Thyroid gland (tissue), 4 donors: ENCODE results near the gene CACNB4.

Source experiments
- POLR2A ChIP-seq, 2 donors: fragments of 450-650 bp; IDR thresholded peaks; one replicate each; pipeline ENCODE4 v1.6.1; 2017; ENCODE audit warnings: antibody characterized with exemption in 2 of 2, mild to moderate bottlenecking in 2 of 2, moderate library complexity in 1 of 2
- TF ChIP-seq, protein P1 (sequence below), 6 experiments: fragments of 200-600 bp in 3 of 6; fragments of 450-650 bp in 3 of 6; sonication (generic) in 3 of 6; IDR thresholded peaks; one replicate each; pipeline ENCODE4 v1.5.1; 2016 to 2019; ENCODE audit warnings: antibody characterized with exemption in 6 of 6, mild to moderate bottlenecking in 2 of 6, inconsistent platforms in 1 of 6, moderate library complexity in 1 of 6

DNA sequence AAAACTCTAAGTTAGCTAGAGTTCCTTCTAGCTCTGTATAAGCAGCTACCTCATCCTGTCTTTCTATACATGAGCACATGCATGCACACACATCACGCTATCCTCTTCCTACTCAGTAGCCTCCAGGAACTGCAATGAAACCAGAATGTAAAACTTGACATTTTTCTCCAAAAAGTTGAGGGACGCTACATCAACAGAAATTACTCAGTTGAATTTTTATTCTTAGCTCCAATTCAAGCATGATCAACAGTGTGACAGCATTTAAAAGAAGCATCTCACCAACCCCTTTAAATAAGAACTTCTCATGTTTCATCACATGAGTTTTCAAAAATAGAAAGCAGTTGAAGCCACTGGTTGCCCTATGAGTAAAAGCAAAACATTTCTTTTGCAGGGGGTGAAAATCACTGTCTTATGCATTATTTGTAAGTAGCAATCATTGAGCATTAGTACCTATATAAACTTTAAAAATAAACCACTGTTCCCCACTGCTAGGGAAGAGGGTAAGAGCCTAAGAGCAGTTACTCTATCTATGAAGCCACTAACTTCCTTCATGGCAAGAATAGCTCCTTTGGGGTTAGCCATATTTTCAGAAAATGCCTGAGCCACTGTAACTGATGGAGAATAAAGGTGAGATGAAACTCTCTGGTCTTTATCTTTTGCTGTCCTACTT, 192.7 kb downstream of the CACNB4 start:
- TF ChIP-seq POLR2A (IDR thresholded peaks at IDR 0.05): no peak
- TF ChIP-seq, protein P1, sequence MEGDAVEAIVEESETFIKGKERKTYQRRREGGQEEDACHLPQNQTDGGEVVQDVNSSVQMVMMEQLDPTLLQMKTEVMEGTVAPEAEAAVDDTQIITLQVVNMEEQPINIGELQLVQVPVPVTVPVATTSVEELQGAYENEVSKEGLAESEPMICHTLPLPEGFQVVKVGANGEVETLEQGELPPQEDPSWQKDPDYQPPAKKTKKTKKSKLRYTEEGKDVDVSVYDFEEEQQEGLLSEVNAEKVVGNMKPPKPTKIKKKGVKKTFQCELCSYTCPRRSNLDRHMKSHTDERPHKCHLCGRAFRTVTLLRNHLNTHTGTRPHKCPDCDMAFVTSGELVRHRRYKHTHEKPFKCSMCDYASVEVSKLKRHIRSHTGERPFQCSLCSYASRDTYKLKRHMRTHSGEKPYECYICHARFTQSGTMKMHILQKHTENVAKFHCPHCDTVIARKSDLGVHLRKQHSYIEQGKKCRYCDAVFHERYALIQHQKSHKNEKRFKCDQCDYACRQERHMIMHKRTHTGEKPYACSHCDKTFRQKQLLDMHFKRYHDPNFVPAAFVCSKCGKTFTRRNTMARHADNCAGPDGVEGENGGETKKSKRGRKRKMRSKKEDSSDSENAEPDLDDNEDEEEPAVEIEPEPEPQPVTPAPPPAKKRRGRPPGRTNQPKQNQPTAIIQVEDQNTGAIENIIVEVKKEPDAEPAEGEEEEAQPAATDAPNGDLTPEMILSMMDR (IDR thresholded peaks at IDR 0.05): no peak
